ENCODE data around the gene PRPF40B.

- TF ChIP-seq POLR2A (IDR thresholded peaks at IDR 0.05) (no peak), CTCF (IDR thresholded peaks at IDR 0.05) (no peak), EP300 (IDR thresholded peaks at IDR 0.05) (no peak), POLR2AphosphoS5 (IDR thresholded peaks at IDR 0.05) (no peak)
These were observed 44.1 kb downstream of the PRPF40B start for GRCh38 chr12:49667325-49668090.
